Measurements from ENCODE around the gene KNDC1.

DNA sequence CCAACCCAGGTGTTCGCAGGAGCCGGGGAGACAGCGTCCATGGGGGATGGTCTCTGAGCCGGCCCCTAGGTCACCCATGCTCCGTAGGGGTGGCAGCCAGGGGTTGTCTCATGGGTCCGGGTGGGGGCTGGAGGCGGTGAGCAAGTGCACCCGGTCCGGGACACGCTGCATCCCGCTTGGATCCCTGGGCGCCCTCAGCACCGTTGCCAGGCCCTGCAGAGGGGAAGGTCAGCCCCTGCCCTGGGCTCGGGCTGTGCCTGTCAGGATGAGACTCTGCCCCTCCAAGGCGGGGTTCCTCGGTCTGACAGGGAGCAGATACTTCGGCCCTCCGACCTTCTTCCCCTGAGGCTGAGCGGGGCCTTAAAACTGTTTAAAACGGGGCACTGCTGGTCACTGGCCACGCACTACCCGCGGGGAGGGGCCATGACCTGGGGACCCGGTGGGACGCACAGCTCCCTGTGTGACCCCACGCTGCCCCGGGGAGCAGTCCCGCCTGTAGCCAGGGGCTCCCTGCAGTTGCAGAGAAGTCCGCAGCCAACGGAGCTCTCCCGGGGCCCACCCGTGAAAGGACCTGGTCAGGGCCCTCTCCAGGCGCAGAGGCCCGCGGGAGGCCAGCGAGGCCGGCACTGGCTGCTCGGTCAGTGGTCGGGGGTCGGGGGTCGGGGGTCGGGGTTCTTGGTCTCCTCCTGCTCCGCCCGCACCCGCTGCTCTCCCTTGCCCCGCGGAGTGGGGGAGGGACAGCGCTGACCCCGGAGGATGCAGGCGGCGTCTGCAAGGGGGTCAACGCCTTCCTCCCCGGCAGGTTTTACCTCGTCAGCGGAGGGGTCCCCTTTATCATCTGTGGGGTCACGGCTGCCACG is 33.4 kb upstream of the KNDC1 start:
- TF ChIP-seq, protein P1, sequence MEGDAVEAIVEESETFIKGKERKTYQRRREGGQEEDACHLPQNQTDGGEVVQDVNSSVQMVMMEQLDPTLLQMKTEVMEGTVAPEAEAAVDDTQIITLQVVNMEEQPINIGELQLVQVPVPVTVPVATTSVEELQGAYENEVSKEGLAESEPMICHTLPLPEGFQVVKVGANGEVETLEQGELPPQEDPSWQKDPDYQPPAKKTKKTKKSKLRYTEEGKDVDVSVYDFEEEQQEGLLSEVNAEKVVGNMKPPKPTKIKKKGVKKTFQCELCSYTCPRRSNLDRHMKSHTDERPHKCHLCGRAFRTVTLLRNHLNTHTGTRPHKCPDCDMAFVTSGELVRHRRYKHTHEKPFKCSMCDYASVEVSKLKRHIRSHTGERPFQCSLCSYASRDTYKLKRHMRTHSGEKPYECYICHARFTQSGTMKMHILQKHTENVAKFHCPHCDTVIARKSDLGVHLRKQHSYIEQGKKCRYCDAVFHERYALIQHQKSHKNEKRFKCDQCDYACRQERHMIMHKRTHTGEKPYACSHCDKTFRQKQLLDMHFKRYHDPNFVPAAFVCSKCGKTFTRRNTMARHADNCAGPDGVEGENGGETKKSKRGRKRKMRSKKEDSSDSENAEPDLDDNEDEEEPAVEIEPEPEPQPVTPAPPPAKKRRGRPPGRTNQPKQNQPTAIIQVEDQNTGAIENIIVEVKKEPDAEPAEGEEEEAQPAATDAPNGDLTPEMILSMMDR (optimal IDR thresholded peaks at IDR 0.05 in 1 of 3, IDR thresholded peaks at IDR 0.05 in 1 of 3, conservative IDR thresholded peaks at IDR 0.05 in 1 of 3; ENCODE audit: extremely low read depth in 1 of 3, insufficient read depth in 2 of 3, low read length in 3 of 3), result no peak
- TF ChIP-seq EZH2 (IDR thresholded peaks at IDR 0.05; ENCODE audit: low read length), result no peak
